SK-N-SH (cell line): ENCODE measurements around the gene PHF14. TPM values are rescaled to one million over a fixed set of nuclear protein-coding genes. Genes with fewer than 3 reads are reported as not detected.

Experiments used
- CTCF ChIA-PET: fragments of 300-600, 350-600 bp; formaldehyde crosslinking; extraction: SDS; loops from one replicate; lab custom pipeline; 2021; lab: Yijun Ruan, JAX
- POLR2A ChIA-PET: fragments of 350-600 bp; sonication (Branson Sonifier 250); formaldehyde crosslinking; extraction: SDS; loops from one replicate; lab custom pipeline; 2020; ENCODE audit warnings: antibody characterized with exemption, inconsistent platforms; lab: Yijun Ruan, JAX
- DNase-seq: peaks from one replicate; pipeline ENCODE4 v3.0.0; 2012
- H2AFZ ChIP-seq: fragments of 200-600 bp; sonication (generic); 2 replicates; pipeline ENCODE4 v1.8.1; 2016; ENCODE audit warnings: antibody characterized with exemption, mild to moderate bottlenecking, low read depth
- H3F3A ChIP-seq: fragments of 200-600 bp; sonication (generic); replicated peaks from 2 replicates; pipeline ENCODE3; 2016; ENCODE audit warnings: antibody characterized with exemption, mild to moderate bottlenecking; ENCODE audit not compliant: insufficient read depth
- H3K27ac ChIP-seq, 2 experiments: fragments of 200-500 bp in 1 of 2; fragments of 200-600 bp in 1 of 2; sonication (Bioruptor generic) in 1 of 2; sonication (generic), shearing (Covaris generic) in 1 of 2; 2 replicates each; pipeline versions ENCODE4 v1.5.1 to v1.6.1; 2014 to 2016; ENCODE audit warnings: low read depth in 2 of 2, inconsistent platforms in 1 of 2, low read length in 1 of 2, mild to moderate bottlenecking in 1 of 2, mixed read lengths in 1 of 2
- H3K27me3 ChIP-seq: fragments of 200-600 bp; sonication (generic), shearing (Covaris generic); 2 replicates; pipeline ENCODE4 v1.6.1; 2016; ENCODE audit warnings: mixed run types; ENCODE audit not compliant: insufficient read depth
- H3K36me3 ChIP-seq, 2 experiments: fragments of 200-500 bp in 1 of 2; fragments of 200-600 bp in 1 of 2; sonication (Bioruptor generic) in 1 of 2; sonication (generic) in 1 of 2; replicated peaks in 1 of 2; 2 replicates each; pipeline versions ENCODE3 to v1.5.1; 2014 to 2016; ENCODE audit warnings: low read length in 1 of 2, mild to moderate bottlenecking in 1 of 2; ENCODE audit not compliant: insufficient read depth in 2 of 2, control insufficient read depth in 1 of 2
- H3K4me1 ChIP-seq, 2 experiments: fragments of 200-500 bp in 1 of 2; fragments of 200-600 bp in 1 of 2; sonication (Bioruptor generic) in 1 of 2; sonication (generic), shearing (Covaris generic) in 1 of 2; 2 replicates each; pipeline versions ENCODE4 v1.5.1 to v1.6.1; 2014 to 2016; ENCODE audit warnings: low read depth in 1 of 2, low read length in 1 of 2, mixed run types in 1 of 2; ENCODE audit not compliant: insufficient read depth in 2 of 2, control insufficient read depth in 1 of 2
- H3K4me2 ChIP-seq: fragments of 200-600 bp; sonication (generic), shearing (Covaris generic); 2 replicates; pipeline ENCODE4 v1.6.1; 2017; ENCODE audit warnings: mixed run types
- H3K4me3 ChIP-seq, 2 experiments: fragments of 200-500 bp in 1 of 2; fragments of 200-600 bp in 1 of 2; sonication (Bioruptor generic) in 1 of 2; sonication (generic), shearing (Covaris generic) in 1 of 2; 2 replicates each; pipeline versions ENCODE4 v1.5.1 to v1.8.1; 2014 to 2016; ENCODE audit warnings: low read depth in 2 of 2, inconsistent platforms in 1 of 2, low read length in 1 of 2, mild to moderate bottlenecking in 1 of 2, mixed read lengths in 1 of 2, moderate library complexity in 1 of 2
- H3K79me2 ChIP-seq: fragments of 200-600 bp; sonication (generic); 2 replicates; pipeline ENCODE4 v1.8.1; 2017; ENCODE audit warnings: mild to moderate bottlenecking; ENCODE audit not compliant: insufficient read depth
- H3K9ac ChIP-seq: fragments of 200-600 bp; sonication (generic); 2 replicates; pipeline ENCODE4 v1.6.1; 2017; ENCODE audit warnings: mixed run types
- H3K9me2 ChIP-seq: fragments of 200-600 bp; sonication (generic); 2 replicates; pipeline ENCODE4 v1.6.1; 2017; ENCODE audit warnings: mixed run types
- H3K9me3 ChIP-seq: fragments of 200-600 bp; sonication (generic); 2 replicates; pipeline ENCODE4 v1.6.1; 2017; ENCODE audit warnings: mixed run types, mild to moderate bottlenecking, moderate library complexity
- H4K20me1 ChIP-seq: fragments of 200-600 bp; sonication (generic); 2 replicates; pipeline ENCODE4 v1.6.1; 2017; ENCODE audit warnings: mild to moderate bottlenecking, mixed run types; ENCODE audit not compliant: insufficient read depth
- FOSL2 ChIP-seq: IDR thresholded peaks from 2 replicates; pipeline ENCODE4 v1.4.0; 2012; ENCODE audit warnings: low read depth, mild to moderate bottlenecking, moderate library complexity, borderline replicate concordance
- FOXJ3 ChIP-seq: sonication (generic); formaldehyde crosslinking; IDR thresholded peaks from 2 replicates; pipeline ENCODE4 v1.5.1; 2020; ENCODE audit warnings: mild to moderate bottlenecking, missing genetic modification reagents
- GATA2 ChIP-seq: sonication (generic); formaldehyde crosslinking; IDR thresholded peaks from 2 replicates; pipeline ENCODE4 v1.5.0; 2020; ENCODE audit warnings: mild to moderate bottlenecking, missing genetic modification reagents
- MEF2A ChIP-seq: IDR thresholded peaks from 2 replicates; pipeline ENCODE4 v1.4.0; 2012; ENCODE audit warnings: low read depth, borderline replicate concordance
- MXI1 ChIP-seq: IDR thresholded peaks from 2 replicates; pipeline ENCODE4 v1.6.1; 2012; ENCODE audit warnings: mild to moderate bottlenecking, low read depth, low read length, improper control_type of control experiment
- RAD21 ChIP-seq: IDR thresholded peaks from 2 replicates; pipeline ENCODE4 v1.6.1; 2012; ENCODE audit warnings: mild to moderate bottlenecking, low read length
- RCOR1 ChIP-seq: fragments of 150-350 bp; IDR thresholded peaks from 2 replicates; pipeline ENCODE4 v1.6.1; 2017; ENCODE audit warnings: antibody characterized with exemption, low read length
- YY1 ChIP-seq: IDR thresholded peaks from 2 replicates; pipeline ENCODE4 v1.4.0; 2012; ENCODE audit warnings: low read depth, mild to moderate bottlenecking
- WGBS: methylation state at CpG from one replicate; pipeline ENCODE4 v1.1.6; 2017; ENCODE audit warnings: low lambda C conversion rate; 5-methylcytosine and 5-hydroxymethylcytosine counted together
- polyA plus RNA-seq, 3 experiments: library from polyadenylated mRNA; depleted of rRNA; stranded (reverse); fragments of >200 nt; gene quantifications; 2 replicates each; pipeline ENCODE4 v1.2.3, GENCODE V29; 2012
- TF ChIP-seq, protein P1 (sequence below): fragments of 150-350 bp; IDR thresholded peaks from 2 replicates; pipeline ENCODE4 v1.6.1; 2016; ENCODE audit warnings: mild to moderate bottlenecking, low read depth, low read length
- TF ChIP-seq, protein P2 (sequence below): IDR thresholded peaks from 2 replicates; pipeline ENCODE4 v1.4.0; 2012; ENCODE audit warnings: low read depth, borderline replicate concordance
- TF ChIP-seq, protein P3 (sequence below): IDR thresholded peaks from 2 replicates; pipeline ENCODE4 v1.4.0; 2012; ENCODE audit warnings: low read depth

Gene PHF14
- polyA plus RNA-seq, 1 of the 3 experiments (the other 2 are of a cell fraction), result 19.2 TPM

DNA sequence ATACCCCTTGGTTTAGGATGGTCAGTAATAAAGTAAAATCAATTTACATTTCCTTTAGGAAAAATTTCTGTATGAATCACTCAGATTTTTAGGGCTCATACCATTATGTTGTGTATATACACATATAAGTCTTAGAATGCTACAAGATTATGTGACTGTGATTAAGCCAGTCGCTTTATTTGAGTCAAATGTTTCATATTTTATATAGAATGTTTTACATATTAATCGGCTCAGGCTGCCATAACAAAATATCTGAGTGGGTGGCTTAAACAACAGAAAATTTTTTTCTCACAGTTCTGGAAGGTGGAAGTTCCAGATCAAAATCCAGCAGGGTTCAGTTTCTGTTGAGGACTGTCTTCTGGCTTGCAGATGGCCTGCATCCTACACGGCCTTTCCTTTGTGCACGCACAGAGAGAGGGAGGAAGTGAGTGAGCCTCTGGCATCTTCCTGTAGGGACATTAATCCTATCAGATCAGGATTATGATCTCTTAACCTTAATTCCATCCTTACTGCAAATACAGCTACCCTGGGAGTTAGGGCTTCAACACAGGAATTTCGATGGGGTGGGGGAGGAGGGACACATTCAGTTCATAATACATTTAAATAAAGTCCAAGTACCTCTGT is 198.0 kb downstream of the PHF14 start (continued):
- TF ChIP-seq, protein P1, sequence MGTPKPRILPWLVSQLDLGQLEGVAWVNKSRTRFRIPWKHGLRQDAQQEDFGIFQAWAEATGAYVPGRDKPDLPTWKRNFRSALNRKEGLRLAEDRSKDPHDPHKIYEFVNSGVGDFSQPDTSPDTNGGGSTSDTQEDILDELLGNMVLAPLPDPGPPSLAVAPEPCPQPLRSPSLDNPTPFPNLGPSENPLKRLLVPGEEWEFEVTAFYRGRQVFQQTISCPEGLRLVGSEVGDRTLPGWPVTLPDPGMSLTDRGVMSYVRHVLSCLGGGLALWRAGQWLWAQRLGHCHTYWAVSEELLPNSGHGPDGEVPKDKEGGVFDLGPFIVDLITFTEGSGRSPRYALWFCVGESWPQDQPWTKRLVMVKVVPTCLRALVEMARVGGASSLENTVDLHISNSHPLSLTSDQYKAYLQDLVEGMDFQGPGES, result no peak

DNA sequence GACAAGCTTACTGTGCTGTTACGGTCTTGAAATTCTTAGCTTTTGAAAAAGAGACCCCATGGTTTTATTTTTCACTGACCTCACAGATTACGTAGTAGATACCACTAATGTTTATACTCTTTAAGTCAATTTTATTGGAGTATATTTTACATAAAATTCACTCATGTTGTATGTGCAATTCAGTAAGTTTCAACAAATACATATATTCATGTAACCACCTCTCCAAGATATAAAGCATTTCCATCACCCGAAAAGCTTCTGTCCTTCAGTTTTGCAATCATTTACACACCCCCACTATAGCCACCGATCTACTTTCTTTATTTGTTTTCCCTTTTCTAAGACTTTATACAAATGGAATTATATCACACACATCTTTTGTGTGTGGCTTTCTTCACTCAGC is 199.2 kb downstream of the PHF14 start:
- Histone ChIP-seq H3K4me1 (peaks cover 6 to 45% of the 10 kb centered on the region in 2 experiments; a peak in 3 of 4 replicates), H2AFZ (no peak overlapping the region), H3K79me2 (no peaks in the 10 kb centered on the region), H3K4me2 (no peak overlapping the region), H3F3A (peaks cover 8% of the 10 kb centered on the region), H3K9ac (no peak overlapping the region), H4K20me1 (no peaks in the 10 kb centered on the region), H3K27ac (0 out of 4 replicates have a peak overlapping the region, but pooled peaks of 1 of the 2 experiments have one; percentile 22), H3K4me3 (no peak overlapping the region), H3K9me2 (no peaks in the 10 kb centered on the region), H3K36me3 (peaks cover 0 to 15% of the 10 kb centered on the region in 2 experiments), H3K9me3 (no peaks in the 10 kb centered on the region), H3K27me3 (no peaks in the 10 kb centered on the region)
- TF ChIP-seq RCOR1 (no peak), FOSL2 (no peak)
- no peak for DNase-seq
- WGBS, result 95% methylated on average over 4 of the region's 4 CpGs
- POLR2A ChIA-PET, result no interaction called here
- CTCF ChIA-PET, result interaction anchor here (1.0 to 2.0 kb wide), 4 partner anchors 39 to 147 kb away, joined by 4 to 5 read pairs (median 4); no protein-coding TSS in a partner anchor

DNA sequence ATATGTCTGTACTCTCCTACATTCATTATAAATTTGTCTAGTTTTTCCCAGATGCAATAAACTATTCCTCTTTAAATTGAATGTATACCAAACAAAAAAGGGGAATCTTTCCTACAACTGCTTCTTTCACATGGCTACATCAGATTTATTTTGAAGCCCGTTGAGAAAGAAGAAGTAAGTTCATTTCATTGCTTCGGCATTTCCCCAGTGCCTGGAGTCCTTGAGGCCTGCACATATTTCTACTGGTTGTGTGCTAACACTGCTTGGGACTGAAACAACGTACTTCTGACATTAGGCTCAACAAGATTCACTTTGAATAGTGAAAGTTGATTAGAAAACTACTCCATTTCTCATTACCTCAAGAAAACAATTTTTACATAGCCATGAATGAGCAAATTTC is 201.7 kb downstream of the PHF14 start:
- TF ChIP-seq RCOR1 (no peak), GATA2 (CRISPR knock-in tag) (no peak), RAD21 (no peak), FOXJ3 (CRISPR knock-in tag) (no peak), MEF2A (no peak), MXI1 (no peak), YY1 (no peak)
- TF ChIP-seq, protein P2, sequence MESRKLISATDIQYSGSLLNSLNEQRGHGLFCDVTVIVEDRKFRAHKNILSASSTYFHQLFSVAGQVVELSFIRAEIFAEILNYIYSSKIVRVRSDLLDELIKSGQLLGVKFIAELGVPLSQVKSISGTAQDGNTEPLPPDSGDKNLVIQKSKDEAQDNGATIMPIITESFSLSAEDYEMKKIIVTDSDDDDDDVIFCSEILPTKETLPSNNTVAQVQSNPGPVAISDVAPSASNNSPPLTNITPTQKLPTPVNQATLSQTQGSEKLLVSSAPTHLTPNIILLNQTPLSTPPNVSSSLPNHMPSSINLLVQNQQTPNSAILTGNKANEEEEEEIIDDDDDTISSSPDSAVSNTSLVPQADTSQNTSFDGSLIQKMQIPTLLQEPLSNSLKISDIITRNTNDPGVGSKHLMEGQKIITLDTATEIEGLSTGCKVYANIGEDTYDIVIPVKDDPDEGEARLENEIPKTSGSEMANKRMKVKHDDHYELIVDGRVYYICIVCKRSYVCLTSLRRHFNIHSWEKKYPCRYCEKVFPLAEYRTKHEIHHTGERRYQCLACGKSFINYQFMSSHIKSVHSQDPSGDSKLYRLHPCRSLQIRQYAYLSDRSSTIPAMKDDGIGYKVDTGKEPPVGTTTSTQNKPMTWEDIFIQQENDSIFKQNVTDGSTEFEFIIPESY, result no peak
- TF ChIP-seq, protein P3, sequence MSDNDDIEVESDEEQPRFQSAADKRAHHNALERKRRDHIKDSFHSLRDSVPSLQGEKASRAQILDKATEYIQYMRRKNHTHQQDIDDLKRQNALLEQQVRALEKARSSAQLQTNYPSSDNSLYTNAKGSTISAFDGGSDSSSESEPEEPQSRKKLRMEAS, result no peak
- Histone ChIP-seq H4K20me1 (no peaks in the 10 kb centered on the region), H3K9ac (no peak overlapping the region), H3K9me2 (no peaks in the 10 kb centered on the region), H3K79me2 (no peaks in the 10 kb centered on the region), H3K9me3 (no peaks in the 10 kb centered on the region), H3K4me2 (no peak overlapping the region), H2AFZ (no peak overlapping the region), H3K36me3 (peaks cover 0 to 5% of the 10 kb centered on the region in 2 experiments), H3K27me3 (no peaks in the 10 kb centered on the region), H3F3A (peaks cover 12% of the 10 kb centered on the region), H3K4me1 (peaks cover 6 to 33% of the 10 kb centered on the region in 2 experiments; a peak in 3 of 4 replicates), H3K27ac (peak overlapping the region in 1 of 2 experiments; percentile 34; a peak in 2 of 4 replicates), H3K4me3 (no peak overlapping the region)
- DNase-seq, result no peak
- ChIA-PET POLR2A (no interaction called here), CTCF (interaction anchor here (0.8 to 3.5 kb wide), 4 partner anchors 8 to 37 kb away, joined by 3 to 12 read pairs (median 8); no protein-coding TSS in a partner anchor)
- 87% methylated on average over 3 of the region's 3 CpGs for WGBS
